Activated CD8-positive, alpha-beta memory T cell treated with anti-CD3 and anti-CD28 coated beads, Interleukin-2, amount 50 U/mL, for 4 hours (primary cell): ENCODE measurements around the gene PEAK3.

Source experiments
- DNase-seq: peaks from one replicate; pipeline ENCODE4 v3.0.0-alpha.2; 2020

PEAK3 gene

DNA sequence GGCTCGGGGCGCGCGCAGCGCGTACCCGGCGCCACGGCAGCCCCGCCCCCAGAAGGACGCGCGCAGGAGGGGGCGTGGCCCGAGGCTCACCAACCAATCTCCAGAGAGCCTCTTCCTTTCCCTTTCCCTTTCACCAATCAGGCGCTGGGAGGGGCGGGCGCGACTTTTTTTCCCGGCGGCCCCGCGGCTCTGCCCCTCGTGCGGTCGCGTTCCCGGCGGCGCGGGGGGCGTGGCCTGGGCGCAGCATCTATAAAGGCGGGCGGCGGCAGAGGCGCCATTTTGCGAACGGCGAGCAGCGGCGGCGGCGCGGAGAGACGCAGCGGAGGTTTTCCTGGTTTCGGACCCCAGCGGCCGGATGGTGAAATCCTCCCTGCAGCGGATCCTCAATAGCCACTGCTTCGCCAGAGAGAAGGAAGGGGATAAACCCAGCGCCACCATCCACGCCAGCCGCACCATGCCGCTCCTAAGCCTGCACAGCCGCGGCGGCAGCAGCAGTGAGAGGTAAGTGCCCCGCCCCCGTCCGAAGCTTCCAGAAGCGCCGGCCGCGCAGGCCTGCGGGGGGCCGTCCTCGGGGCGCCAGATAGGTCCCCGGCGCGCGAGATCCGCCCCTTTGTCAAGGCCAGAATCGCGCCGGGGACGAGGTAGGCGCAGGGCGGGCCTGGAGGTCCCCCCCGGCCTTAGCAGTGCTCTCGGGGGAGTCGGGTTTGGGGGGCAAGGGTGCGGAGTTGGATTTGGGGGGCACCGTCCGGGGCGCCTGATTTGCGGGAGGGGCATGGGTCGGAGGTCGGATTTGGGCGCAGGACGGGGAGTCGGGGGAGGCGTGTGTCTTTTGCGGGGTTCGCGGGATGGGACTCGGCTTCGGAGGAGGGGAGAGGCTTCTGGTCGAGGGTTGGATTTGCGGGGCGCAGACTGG lies 12.5 kb downstream of the PEAK3 start:
- peak; percentile 99 for DNase-seq

DNA sequence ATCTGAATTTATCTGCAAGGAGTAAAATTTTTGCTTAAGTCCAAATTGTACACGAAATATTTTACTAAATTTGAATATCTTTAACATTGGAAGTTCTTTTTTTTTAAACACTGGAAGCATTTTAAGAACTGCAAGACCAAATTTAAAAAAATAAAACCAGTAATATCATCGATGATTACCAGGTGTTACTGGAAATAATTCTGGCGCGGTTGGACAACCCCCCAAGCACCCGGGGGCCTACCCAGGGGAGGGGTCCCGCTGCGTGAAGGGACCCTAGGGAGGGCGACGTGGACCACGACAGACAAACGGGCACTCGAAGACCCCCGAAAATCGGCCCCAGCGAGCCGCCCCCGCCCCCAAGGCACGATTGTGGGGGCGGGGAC lies 13.1 kb downstream of the PEAK3 start:
- no peak for DNase-seq

DNA sequence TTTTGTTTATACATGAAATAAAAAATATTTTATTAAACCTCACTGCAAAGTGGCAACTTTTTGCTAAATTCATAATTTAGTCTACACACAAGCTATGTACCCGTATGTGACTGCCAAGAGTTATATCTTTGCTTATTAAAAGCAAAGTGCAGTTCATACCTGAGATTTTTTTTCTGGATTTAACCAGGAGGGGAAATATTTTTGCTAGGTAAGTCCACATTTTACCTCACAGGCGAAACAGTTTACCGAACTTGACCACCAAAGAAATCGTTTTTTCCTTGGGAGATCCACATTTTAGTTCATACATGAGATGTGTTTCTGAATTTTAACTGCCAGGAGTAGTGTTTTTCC lies 13.5 kb downstream of the PEAK3 start:
- no peak for DNase-seq

DNA sequence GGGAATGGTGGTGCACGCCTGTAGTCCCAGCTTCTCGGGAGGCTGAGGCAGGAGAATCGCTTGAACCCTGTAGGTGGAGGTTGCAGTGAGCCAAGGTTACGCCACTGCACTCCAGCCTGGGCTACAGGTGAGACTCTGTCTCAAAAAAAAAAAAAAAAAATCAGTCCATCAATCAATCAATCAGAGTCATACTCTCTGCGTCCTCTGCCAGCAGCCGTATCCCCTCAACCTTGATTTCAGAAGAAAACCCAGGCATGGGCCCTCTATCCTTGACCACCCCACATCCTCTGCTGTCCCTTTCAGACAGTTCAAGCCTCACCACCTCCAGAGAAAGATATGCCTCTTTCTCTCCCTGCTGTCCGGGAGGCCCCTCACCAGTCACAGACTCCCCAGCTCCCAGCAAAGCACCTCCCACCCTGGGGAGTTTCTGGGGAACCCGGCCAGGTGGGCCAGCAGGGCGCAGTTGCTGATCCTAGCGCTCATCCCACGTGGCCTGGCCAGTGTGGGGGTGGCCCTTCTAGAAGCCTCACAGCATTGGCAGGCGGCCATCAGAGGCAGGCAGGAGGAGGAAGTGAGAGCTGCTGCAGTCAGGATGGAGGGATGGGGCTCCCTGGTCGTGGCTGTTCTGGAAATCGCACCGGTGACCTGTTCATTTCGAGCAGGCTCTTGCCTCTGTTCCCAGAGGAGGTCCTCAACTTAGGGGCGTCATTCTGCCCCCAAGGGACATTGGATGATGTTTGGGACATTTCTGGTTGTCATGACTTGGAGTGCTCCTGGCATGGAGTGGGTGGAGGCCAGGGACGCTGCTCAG lies 15.6 kb downstream of the PEAK3 start:
- no peak for DNase-seq

DNA sequence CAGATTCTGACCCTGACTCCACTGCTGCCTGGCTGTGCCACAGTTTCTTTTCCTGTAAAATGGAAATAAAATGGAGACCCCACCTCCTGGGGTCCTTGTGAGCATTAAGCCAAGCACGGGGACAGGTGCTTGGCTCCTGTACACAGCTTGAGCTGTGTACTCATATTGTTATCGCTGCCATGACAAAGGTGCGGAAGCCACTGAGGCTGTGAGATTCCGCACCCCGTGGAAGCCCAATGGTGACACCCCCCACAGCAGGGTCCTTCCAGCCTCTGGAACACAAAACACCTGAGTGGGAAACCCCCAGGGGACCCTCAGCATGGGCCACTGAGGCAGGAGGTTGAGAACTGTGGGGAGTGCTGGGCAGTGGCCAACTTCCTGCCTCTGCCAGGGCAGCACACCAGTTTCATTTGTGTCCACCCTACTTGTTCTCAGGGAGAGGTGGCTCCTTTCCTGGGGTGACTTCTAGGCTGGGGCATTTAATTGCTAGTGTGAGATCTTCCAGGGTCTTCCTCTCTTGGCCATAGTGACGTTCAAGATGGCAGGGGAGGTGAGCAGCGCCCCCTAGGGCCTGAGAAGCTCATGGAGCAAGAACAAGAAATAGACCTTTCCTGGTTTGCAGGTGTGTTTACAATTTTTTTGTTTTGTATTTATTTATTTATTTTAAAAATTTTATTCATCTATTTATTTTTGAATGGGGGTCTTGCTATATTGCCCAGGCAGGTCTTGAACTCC lies 20.4 kb downstream of the PEAK3 start:
- DNase-seq = peak; percentile 57

DNA sequence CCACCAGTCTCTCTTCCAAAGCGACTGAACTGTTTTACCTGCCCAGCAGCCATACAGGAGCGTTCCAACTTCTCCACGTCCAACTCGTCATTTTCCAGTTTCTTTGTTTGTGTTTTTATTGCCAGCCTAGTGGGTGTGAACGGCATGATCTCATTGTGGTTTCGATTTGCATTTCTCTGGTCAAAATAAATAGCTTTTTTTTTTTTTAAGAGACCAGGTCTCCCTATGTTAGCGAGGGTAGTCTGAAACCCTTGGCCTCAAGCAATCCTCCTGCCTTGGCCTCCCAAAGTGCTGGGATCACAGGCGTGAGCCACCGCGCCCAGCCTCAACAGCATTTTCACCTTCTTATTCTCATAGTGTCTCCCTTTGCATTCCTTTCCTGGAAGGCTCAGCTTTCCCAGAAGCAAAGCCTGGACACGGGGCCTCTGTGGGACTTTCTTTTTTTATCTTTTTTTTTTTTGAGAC lies 21.6 kb downstream of the PEAK3 start:
- no peak for DNase-seq

DNA sequence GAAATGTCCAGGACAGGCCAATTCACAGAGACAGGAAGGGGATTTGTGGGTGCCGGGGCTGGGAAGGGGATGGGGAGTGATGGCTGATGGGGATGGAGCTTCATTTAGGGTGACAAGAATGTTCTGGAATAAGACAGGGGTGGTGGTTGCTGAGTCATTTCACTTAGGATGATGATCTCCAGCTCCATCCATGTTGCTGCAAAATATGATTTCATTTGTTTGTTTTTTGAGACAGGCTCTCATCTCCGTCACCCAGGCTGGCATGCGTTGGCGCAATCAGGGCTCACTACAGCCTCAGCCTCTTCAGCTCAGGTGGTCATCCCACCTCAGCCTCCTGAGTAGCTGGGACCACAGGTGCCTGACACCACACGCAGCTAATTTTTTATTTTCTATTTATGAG lies 22.6 kb downstream of the PEAK3 start:
- DNase-seq = no peak

DNA sequence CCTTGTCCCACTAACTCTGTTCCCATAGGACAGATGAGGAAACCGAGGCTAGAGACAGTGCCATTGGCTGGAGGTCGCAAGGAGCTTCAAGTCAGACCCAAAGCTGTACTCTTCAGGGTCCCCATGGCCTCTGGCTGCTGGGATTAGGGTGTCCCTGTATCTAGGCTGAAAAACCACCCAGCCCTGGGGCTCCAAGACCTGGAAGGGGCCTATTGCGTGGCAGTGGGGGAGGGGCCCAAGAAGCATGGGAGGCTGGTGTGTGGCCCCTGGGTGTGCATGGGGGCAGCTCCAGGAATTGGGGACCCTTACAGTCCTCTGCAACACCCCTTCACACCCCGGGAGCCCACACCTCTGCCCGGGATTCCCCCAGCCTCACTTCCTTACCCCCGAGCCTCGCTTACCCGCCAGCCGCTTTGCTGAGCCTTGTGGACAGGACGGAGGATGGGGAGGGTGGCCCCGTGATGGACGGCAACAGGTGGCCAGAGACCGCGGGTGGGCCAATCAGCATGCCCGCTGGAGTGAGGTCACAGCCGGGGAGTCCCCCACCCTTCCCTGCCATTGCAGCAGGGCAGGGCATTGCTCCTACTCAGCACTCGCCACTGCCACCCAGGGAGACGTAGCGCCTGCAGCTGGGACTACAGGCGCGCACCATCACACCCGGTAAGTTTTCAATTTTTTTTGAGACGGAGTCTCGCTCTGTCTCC lies 25.8 kb downstream of the PEAK3 start, which contains the start of gene JSRP1:
Gene JSRP1 (minus strand): TSS at position 436 of the 704 bp plus-strand sequence. CDS start 1,103 bp downstream, outside the sequence.
- no peak for DNase-seq

DNA sequence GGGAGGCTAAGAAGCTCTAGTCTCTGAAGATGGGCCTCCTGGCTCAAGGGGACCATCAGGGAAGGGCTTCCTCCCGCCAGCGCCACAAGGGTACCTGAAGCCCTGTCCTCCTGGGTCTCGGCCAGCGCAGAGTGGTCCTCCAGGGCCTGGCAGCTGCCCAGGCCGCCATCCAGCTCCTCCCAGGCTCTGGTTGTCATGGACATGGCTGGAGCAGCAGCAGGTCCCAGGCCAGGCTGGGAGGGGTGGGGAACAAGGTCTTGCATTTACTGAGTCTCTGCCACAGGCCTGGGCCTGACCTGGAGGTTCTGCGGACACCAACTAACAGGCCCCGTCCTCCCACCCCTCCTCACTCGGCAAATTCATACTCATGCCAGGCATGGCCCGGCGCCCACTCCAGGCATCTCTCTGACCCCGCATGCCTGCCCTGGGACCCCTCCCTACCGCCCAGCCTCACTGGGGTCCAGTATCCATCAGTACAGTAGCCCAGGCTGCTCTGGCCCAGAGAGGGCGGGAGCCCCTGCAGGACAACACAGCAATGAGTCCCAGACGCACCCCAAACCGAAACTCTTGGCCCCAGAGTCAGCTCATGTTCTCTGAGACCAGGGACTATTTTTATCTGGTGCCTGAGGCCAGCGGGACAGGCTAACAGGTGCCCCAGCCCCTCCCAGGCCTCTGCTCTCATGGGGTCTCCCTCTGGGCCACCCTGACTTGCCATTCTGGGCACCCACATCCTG lies 26.7 kb downstream of the PEAK3 start:
- no peak for DNase-seq

DNA sequence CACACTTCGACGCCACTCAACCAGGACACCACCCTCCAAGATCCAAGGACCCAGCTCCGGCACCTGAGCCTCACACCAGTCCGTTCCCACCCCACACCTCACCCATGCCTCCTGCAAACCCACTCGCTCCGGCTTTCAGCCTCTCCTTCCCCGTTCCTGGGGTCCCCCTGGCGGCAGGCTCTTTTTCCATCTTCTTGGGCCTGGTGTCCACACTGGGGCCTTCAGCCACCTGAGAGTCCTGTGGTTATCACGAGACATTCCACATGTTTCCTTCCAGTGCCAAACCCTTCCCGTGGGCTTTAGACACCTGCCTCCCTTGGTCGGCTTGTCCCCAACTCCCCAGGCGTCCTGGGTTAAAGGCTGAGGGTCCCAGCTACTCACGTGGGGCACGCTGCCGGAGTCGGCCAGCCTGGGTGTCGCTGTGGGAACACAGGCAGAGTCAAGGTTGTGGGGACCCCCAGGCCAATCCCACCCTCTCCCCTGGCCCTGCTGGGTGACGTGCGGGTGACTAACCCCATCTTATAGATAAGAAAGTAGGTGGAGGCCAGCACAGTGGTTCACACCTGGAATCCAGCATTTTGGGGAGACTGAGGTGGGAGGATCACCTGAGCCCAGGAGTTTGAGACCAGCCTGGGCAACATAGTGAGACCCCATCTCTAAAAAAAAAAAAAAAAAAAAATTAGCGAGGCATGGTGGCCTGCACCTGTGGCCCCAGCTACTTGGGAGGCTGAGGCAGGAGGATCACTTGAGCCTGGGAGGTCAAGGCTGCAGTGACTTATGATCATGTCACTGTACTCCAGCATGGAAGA lies 27.7 kb downstream of the PEAK3 start:
- DNase-seq = no peak

DNA sequence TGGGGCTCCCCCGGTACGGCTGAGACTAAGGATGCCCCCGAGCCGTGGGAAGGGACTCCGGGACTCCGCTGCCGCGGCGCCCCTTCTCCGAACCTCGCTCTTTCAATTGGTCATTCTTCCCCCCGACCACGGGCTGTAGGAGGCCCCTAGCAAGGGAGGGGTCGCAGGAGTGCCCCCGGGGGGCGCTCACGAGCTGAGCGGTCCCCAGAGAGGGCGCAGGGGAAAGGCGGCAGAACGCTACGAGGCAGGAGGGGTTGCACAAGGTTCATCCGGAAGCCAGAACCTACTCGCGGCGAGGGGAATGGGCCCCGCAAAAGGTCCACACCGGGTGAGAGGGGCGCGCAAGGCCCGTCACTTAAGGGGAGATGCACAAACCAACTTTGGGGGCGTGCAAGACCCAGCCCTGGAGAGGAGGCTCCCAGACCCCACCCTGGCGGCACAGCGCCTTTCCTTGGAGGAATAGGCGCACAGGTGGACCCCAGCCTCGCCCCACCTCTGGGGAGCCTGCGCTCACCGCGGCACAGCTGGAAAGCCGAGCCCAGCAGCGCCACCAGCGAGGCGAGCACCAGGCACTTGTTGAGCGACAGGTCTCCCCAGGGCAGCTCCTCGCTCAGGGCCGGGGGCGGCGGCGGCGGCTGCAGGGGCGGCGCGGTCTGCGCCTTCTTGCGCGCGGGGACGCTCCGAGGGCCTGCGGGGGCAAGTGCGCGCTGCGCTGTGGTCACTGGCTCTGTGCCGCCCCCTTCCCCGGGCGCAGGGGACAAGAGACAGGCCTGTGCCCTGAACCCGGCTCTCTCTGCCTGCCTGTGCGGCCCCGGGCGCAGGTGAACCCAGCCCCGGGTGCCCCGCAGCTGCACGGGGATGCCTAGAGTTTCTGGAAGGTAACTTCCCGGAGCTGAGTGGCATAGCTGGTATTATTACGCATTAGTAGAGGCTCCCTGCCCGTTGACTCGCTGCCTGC lies 28.6 kb downstream of the PEAK3 start:
- DNase-seq = peak; percentile 69

DNA sequence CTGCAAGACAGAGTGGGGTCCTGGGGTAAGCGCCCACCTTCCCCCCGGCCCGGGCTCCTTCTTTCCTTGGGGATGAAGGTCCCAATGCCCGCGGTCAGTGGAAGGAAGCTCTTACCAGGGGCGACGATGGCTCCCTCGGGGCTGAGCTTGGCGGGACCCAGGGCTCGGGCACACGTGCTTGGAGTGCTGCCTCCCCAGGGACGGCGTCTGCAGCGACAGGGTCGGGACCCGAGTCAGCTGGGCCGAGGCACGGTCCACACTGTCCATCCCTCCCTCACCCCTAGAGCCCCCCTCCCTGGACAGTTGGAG lies 29.2 kb downstream of the PEAK3 start:
- DNase-seq = no peak

DNA sequence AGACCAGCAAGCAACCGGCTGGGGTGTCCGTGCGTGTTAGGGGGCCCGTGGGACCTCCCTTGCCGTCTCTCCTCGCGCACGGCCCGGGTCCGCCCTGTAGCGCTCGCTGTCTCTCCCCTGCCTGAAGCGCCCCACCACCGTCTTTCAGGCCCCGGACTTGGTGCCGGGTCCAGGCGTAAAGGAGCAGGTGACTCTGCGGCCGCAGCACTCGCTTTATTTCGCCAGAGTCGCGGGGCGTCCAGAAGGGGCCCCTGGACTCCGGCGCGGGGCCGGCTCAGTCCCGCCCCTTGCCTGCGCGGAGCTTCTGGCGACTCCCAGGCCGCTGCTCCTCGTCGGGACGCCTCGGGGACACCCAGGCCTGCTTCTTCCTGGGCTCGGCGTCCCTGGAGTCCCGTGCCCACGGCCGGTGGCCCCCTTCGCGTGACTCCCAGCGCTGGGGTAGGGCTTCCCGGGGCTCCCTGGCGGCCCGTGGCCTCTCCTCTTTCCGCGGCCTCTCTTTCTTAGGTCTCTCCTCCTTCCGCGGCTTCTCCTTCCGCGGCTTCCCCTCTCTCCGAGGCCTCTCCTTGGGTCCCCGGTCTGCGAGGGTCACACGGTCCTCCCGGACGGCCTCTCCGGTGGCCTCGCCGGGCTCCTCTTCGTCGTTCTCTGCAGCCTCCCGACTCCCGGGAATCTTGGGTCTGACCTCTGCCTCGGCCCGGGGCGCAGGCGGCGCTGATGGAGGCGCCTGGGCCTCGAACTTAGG lies 29.7 kb downstream of the PEAK3 start:
- no peak for DNase-seq

DNA sequence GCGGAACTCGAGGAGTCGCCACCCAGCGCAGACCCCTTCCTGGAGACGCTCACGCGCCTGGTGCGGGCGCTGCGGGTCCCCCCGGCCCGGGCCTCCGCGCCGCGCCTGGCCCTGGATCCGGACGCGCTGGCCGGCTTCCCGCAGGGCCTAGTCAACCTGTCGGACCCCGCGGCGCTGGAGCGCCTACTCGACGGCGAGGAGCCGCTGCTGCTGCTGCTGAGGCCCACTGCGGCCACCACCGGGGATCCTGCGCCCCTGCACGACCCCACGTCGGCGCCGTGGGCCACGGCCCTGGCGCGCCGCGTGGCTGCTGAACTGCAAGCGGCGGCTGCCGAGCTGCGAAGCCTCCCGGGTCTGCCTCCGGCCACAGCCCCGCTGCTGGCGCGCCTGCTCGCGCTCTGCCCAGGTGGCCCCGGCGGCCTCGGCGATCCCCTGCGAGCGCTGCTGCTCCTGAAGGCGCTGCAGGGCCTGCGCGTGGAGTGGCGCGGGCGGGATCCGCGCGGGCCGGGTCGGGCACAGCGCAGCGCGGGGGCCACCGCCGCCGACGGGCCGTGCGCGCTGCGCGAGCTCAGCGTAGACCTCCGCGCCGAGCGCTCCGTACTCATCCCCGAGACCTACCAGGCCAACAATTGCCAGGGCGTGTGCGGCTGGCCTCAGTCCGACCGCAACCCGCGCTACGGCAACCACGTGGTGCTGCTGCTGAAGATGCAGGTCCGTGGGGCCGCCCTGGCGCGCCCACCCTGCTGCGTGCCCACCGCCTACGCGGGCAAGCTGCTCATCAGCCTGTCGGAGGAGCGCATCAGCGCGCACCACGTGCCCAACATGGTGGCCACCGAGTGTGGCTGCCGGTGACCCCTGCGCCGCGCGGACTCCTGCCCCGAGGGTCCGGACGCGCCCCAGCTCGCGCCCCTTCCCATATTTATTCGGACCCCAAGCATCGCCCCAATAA lies 30.6 kb downstream of the PEAK3 start:
- DNase-seq = peak; percentile 42

DNA sequence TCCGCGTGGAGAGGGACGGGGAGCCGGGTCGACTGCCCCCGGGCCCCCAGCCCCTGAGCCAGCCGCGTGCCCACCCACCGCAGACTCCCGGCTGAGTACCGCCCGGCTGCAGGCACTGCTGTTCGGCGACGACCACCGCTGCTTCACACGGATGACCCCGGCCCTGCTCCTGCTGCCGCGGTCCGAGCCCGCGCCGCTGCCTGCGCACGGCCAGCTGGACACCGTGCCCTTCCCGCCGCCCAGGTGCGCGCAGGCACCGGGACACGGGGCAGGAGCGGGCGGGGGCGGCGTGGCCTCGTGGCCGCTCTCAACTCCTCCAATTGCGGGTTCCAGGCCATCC lies 31.2 kb downstream of the PEAK3 start:
- no peak for DNase-seq

DNA sequence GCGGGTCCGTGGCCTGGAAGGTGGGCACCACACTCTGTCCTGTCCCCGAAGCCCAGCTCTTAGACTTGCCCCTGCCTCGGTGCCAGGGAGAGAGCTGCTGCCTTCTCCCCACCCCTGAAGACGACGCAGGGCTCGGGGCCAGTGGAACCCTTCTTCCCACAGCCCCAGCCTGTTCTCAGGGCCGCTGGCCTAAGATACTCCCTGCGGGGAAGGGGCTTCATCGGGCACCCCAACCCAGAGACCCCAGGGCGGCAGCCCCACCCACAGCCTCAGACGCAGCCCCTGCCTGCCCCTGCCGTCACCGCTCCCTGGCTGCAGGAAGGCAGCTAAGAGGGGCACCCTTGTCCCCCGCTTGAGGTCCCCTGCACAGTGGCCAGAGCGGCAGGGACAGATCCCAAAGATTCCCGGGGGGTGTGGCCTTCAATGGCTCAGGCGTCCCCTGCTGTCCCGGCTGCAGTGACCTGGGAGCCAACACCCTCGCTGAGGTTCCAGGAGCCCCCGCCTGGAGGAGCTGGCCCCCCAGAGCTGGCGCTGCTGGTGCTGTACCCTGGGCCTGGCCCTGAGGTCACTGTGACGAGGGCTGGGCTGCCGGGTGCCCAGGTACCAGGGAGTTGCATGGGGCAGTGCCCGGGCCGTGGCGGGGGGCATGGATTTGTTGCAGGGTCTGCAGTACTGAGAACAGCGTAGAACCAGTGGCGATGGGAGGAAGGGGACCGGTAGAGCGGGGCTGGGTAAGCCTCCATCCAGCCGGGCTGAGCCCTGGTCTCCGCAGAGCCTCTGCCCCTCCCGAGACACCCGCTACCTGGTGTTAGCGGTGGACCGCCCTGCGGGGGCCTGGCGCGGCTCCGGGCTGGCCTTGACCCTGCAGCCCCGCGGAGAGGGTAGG lies 31.9 kb downstream of the PEAK3 start:
- no peak for DNase-seq
